GM21423 (cell line): ENCODE results near the gene TAS1R3.

ENCODE experiments used
- ATAC-seq: cut with Tn5 transposase; IDR thresholded peaks from one replicate; pipeline ENCODE4 v1.9.1; 2021; ENCODE audit warnings: mild to moderate bottlenecking, moderate library complexity; ENCODE audit not compliant: unreplicated experiment

Gene TAS1R3

DNA sequence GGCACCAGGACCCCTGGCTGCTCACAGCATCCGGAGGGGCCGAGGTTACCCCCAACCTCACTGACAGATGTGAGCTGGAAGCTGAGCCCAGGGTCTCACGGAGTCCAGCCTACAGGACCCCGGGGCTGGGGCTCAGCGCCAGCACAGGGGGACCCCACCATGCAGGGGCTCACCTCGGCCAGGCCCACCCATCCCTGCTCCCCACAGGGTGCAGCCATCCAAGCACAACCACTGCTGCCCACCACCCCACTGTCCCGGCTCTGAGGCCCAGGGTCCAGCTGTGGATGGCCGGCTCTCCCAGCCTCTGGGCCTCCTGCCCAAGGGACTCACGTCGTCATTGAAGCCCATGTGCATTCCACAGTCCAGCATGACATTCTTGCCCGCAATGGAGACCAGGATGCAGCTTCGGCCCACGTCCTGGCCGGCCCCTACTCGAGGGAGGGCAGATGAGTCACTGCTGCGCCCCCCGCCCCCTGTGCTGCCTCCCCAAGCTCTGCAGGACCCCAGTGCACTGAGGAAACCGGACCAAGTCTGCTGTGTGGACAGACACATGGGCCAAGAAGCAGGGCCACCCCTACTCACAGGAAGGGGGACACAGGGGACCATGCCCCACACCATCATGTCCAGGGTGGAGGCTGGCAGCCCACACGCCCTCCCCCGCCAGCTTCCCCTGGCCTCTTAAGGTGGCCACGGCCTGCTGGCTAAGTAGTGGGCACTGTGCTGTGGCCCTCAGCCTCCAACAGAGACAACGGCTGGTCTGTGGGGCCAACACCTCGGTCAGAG is 10.2 kb upstream of the TAS1R3 start:
- no peak for ATAC-seq

DNA sequence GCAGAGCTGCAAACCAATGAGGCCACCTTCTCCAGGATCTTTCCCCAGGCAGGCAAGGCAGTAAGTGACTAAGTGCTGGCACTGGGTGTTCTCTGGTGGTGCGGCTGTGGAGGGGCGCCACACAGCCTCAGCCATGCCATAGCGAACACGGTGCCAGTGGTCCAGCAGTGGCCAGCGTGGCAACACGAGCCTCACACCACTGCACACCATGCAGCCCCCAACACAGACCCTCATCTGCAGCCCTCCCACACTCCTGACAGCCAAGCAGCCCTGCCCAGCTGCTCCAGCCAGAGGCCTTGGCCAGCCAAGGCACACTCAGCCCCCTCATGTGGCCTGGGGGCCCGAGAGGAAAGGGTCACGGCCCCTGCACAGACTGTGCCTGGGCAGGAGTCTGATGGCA is 9.6 kb upstream of the TAS1R3 start:
- no peak for ATAC-seq

DNA sequence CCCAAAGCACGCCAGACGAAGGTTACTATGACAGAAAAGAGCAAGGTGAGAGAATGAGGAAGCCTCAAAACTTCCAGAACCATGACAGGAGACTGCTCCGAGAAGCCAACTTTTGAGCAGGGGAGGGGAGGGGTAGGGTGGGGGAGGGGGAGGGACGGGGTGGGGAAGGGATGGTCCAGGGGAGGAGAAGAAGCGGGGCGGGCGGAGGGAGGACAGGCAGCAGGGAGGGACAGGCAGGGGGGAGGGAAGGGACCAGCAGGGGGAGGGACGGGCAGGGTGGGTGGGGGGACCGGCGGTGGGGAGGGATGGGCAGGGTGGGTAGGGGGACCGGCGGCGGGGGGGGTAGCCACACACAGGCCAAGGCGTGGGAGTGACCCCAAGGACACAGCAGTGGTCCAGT is 8.7 kb upstream of the TAS1R3 start:
- ATAC-seq = no peak

DNA sequence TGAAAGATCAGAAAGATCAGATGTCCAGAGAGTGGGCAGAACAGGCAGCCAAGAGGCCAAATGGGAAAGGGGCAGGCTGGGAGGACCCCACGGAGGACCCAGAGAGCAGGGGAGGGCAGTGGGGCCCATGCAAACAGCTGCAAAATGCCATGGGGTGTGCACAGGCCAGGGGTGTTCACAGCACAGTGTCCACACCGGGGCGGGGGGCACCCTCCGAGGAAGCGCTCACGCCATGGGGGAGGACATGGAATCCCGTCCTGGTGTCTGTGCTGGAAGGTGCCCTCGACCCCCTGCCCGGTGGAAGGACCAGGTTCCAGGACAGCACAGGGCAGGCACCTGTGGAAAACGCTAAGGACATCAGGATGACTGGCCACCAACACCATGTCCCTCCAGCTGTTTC is 8.1 kb upstream of the TAS1R3 start:
- no peak for ATAC-seq

DNA sequence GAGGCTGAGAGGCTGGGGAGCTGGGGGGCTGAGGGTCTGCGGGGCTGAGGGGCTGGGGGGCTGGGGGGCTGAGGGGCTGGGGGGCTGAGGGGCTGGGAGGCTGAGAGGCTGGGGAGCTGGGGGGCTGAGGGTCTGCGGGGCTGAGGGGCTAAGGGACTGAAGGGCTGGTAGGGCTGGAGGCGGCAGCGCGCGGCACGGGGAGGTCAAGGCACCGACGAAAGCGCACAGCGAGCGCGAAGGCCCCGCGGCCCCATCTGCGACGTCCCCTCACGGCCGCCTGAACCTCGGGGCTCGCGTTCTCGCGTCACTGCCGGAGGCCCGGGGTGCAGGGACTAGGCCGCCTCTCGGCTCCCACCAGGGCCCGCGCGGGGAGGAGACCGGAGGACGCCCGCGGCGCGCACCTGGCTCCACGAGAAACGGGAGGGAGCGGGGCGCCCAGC is 7.0 kb upstream of the TAS1R3 start:
- ATAC-seq = peak; percentile 14

DNA sequence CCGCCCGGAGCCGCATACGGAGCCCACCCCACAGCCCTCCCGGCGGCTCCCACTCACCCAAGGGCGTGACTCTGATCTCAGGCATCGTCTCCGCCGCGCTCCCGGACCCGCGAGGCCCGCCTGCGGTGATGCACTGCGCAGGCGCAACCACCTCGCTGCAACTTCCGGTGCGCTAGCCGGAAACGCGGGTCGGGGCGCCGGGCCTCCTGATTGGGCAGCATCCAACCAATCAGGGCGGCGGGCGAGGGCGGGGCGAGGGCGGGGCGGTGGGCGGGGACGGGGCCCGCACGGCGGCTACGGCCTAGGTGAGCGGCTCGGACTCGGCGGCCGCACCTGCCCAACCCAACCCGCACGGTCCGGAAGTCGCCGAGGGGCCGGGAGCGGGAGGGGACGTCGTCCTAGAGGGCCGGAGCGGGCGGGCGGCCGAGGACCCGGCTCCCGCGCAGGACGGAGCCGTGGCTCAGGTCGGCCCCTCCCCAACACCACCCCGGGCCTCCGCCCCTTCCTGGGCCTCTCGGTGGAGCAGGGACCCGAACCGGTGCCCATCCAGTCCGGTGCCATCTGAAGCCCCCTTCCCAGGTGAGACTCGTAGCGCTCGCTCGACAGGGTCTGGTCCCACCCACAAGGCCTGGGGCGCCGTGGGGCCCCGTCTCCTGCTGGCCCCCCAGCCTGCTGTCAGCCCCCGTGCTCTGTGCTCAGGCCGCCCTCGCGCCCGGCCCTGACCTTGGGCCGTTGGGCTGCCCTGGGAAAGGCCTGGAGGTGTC is 6.4 kb upstream of the TAS1R3 start, which contains the start of the genes CPTP and INTS11:
Gene CPTP (plus strand): TSS at position 279 of the 764 bp plus-strand sequence. CDS start 2,109 bp downstream, outside the sequence.
Gene INTS11 (minus strand): TSS at position 137 of the 764 bp plus-strand sequence. CDS start 52 bp downstream, at position 85.
- ATAC-seq = peak; percentile 67

DNA sequence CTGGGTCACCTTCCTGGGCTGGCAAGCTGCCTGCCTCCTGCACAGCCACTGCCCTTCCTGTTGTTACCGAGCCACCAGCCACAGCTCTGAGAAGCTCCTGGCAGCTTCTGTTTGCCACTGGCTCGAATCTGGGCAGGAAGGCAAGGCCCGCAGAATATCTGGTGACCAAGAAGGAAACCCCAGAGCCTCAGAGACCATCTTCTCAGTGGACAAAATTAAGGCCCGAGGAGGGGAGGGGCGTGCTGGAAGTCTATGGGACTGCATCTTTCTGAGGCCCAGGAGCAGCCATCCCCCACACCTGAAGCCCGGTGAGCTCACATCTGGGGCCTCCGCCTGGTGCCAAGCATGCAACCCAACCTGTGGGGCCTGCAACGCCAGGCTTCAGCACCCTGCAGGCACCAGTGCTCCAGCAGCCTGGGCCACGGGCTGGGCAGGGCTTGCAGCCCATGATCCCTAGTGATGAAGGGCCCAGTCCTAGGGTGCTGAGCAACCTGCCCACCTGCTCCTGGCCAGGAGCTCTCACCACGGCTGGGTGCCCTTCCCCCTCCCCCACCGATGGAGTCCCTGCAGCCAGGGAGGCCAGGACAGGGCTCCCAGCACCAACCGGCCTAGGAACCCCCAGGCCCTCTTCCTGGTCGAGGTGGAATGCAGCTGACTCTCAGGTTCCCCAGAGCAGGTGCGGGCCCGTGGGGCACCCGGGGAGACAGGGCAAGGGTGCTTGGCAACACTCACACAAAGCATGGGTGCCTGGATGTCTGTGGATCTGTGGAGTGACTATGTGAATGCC is 5.6 kb upstream of the TAS1R3 start:
- no peak for ATAC-seq

DNA sequence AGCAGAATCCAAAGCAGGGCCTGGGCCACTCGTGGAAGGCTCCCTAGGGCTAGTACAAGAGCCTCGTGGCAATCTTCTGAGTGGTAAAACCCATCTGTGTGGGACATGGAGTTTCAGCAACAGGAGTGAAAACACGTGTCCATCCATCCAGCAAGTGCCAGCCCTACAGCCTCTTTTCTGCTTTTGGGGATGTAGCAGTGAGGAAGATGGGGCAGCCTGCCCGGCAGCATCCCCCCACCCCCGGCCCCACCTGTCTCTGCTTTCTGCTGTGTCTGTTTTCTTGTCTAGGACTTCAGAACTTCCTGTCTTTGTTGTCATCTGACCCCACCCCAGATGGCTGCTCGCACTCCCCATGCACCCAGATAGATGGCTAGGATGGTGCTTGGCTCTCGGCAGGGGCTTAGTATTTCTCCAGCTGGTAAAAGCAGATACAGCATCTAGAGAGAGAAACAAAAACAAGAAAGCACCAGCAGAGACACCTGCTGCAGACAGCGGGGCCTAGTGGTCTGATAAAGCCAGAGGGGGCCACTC is 4.9 kb upstream of the TAS1R3 start:
- ATAC-seq = no peak

DNA sequence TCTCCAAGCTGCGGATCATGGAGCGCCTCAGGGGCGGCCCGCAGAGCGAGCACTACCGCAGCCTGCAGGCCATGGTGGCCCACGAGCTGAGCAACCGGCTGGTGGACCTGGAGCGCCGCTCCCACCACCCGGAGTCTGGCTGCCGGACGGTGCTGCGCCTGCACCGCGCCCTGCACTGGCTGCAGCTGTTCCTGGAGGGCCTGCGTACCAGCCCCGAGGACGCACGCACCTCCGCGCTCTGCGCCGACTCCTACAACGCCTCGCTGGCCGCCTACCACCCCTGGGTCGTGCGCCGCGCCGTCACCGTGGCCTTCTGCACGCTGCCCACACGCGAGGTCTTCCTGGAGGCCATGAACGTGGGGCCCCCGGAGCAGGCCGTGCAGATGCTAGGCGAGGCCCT is 3.8 kb upstream of the TAS1R3 start:
- ATAC-seq = no peak

DNA sequence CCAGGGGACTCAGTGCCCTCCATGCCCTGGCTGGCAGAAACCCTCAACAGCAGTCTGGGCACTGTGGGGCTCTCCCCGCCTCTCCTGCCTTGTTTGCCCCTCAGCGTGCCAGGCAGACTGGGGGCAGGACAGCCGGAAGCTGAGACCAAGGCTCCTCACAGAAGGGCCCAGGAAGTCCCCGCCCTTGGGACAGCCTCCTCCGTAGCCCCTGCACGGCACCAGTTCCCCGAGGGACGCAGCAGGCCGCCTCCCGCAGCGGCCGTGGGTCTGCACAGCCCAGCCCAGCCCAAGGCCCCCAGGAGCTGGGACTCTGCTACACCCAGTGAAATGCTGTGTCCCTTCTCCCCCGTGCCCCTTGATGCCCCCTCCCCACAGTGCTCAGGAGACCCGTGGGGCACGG is 2.8 kb upstream of the TAS1R3 start:
- ATAC-seq = no peak

DNA sequence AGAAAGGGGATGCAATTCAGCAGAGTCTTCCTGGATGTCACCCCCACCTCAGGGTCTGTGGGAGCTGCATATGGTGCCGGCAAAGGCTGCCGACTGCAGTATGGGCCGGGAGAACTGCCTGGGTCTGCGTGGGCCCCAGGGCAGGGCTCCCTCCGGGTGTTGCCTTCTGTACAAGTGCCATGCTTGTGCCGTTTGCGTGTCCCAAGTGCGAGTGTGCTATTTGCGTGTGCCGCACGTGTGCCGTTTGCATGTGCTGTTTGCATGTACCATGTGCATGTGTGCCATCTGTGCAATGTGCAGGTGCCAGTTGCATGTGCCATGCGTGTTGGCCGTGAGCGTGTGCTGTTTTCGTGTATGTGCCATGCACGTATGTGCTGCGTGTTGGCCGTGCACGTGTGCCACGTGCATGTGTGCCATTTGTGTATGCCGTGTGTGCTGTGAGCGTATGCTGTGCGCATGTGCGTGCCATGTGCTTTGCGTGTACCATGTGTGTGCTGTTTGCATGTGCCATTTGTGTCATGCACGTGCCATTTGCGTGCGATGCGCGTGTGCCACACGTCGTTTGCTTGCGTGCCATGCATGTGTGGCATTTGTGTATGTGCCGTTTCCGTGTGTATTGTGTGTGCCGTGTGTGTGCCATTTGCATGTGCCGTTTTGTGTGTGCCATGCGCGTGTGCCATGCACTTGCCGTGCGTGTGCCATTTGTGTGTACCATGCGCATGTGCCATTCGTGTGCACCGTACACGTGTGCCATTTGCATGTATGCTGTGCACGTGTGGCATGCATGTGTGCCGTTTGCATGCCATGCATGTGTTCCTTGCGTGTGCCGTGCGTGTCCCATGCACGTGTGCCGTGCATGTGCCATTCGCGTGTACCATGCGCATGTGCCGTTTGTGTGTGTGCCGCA is 1.5 kb upstream of the TAS1R3 start:
- ATAC-seq = no peak

DNA sequence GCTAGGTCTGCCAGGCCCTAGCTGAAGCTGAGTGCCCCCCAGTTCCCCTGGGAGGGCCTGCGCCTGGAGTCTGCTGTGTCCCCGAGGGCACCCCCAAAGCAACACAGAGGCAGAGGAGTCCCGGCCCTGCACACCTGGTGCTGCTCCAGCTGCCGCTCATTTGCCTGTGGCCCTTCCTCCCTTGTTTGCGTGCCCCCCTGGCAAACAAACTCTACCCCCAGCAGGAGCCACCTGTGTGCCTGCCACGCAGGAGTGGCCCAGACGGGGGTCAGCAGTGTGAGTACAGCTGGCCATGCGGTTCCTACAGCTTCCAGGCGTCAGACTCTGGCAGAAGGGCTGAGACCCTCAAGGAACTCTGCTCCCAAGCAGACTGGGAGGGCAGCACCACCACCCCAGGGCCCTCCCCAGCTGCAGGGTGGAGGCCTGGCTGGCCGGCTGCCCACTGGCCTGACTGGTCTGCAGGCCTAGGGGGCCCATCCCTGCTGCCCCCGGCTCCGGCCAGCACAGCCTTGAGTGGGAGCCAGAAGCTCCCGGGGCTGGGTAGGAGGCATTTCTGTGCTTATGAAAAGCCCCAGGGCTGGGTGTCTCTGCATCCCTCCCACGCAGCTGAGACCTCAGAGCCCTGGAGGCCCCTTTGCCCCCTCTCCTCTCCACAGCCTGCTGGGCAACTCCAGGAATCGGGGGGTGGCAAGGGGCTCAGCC is 563 bp upstream of the TAS1R3 start:
- ATAC-seq = no peak

DNA sequence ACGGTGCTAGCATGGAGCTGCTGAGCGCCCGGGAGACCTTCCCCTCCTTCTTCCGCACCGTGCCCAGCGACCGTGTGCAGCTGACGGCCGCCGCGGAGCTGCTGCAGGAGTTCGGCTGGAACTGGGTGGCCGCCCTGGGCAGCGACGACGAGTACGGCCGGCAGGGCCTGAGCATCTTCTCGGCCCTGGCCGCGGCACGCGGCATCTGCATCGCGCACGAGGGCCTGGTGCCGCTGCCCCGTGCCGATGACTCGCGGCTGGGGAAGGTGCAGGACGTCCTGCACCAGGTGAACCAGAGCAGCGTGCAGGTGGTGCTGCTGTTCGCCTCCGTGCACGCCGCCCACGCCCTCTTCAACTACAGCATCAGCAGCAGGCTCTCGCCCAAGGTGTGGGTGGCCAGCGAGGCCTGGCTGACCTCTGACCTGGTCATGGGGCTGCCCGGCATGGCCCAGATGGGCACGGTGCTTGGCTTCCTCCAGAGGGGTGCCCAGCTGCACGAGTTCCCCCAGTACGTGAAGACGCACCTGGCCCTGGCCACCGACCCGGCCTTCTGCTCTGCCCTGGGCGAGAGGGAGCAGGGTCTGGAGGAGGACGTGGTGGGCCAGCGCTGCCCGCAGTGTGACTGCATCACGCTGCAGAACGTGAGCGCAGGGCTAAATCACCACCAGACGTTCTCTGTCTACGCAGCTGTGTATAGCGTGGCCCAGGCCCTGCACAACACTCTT is 1.1 kb downstream of the TAS1R3 start:
- ATAC-seq = no peak

DNA sequence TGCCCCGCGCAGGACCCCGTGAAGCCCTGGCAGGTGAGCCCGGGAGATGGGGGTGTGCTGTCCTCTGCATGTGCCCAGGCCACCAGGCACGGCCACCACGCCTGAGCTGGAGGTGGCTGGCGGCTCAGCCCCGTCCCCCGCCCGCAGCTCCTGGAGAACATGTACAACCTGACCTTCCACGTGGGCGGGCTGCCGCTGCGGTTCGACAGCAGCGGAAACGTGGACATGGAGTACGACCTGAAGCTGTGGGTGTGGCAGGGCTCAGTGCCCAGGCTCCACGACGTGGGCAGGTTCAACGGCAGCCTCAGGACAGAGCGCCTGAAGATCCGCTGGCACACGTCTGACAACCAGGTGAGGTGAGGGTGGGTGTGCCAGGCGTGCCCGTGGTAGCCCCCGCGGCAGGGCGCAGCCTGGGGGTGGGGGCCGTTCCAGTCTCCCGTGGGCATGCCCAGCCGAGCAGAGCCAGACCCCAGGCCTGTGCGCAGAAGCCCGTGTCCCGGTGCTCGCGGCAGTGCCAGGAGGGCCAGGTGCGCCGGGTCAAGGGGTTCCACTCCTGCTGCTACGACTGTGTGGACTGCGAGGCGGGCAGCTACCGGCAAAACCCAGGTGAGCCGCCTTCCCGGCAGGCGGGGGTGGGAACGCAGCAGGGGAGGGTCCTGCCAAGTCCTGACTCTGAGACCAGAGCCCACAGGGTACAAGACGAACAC is 1.8 kb downstream of the TAS1R3 start:
- ATAC-seq = no peak

DNA sequence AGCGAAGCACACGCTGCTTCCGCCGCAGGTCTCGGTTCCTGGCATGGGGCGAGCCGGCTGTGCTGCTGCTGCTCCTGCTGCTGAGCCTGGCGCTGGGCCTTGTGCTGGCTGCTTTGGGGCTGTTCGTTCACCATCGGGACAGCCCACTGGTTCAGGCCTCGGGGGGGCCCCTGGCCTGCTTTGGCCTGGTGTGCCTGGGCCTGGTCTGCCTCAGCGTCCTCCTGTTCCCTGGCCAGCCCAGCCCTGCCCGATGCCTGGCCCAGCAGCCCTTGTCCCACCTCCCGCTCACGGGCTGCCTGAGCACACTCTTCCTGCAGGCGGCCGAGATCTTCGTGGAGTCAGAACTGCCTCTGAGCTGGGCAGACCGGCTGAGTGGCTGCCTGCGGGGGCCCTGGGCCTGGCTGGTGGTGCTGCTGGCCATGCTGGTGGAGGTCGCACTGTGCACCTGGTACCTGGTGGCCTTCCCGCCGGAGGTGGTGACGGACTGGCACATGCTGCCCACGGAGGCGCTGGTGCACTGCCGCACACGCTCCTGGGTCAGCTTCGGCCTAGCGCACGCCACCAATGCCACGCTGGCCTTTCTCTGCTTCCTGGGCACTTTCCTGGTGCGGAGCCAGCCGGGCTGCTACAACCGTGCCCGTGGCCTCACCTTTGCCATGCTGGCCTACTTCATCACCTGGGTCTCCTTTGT is 2.6 kb downstream of the TAS1R3 start:
- no peak for ATAC-seq

DNA sequence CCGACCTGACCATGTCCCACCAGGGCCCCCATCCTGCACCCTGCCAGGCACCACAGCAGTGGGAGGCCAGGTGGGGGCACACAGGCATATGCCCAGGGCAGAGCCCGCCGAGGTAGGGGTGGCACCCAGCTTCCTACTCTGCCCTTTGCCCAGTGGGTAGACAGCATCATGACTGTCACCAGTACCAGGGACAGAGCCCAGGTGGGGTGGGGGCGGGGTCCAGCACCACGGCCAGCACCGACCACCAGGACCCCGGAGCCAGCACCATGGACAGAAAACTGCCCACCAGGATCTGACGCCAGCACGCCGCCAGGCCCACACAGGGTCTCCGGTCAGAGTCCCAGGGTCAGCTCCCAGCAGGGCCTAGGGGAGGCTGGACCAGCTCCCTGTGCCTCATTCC is 3.8 kb downstream of the TAS1R3 start:
- no peak for ATAC-seq

DNA sequence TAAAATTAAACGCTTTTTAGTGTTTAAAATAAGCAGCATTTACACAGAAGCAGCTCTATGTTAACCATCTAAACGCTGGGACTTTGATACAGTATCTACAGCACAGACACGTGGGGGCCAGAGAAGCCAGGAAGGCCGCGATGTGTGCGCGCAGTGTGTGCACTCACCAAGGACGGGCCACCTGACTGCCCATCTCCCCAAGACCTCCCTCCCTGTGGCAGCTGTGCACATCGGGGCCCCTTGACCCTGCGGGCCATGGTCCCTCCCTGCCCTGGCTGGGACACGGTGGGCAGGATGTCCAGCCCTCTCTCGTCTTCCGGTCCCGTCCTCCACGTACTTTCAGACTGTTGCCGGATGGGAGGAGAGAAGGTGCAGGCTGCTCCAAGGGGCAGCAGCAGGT is 4.2 kb downstream of the TAS1R3 start:
- no peak for ATAC-seq
